Glomerular visceral epithelial cell (primary cell): ENCODE measurements around the gene AGPS.
"Not testable (repeated sequence)": the region's sequence is repeated elsewhere in the genome, so short reads cannot be mapped to it uniquely, and the experiment has no call there.

Source experiments
- DNase-seq: peaks from one replicate; pipeline ENCODE4 v3.0.0-alpha.2; 2016; ENCODE audit errors: extremely low spot score

Gene AGPS

DNA sequence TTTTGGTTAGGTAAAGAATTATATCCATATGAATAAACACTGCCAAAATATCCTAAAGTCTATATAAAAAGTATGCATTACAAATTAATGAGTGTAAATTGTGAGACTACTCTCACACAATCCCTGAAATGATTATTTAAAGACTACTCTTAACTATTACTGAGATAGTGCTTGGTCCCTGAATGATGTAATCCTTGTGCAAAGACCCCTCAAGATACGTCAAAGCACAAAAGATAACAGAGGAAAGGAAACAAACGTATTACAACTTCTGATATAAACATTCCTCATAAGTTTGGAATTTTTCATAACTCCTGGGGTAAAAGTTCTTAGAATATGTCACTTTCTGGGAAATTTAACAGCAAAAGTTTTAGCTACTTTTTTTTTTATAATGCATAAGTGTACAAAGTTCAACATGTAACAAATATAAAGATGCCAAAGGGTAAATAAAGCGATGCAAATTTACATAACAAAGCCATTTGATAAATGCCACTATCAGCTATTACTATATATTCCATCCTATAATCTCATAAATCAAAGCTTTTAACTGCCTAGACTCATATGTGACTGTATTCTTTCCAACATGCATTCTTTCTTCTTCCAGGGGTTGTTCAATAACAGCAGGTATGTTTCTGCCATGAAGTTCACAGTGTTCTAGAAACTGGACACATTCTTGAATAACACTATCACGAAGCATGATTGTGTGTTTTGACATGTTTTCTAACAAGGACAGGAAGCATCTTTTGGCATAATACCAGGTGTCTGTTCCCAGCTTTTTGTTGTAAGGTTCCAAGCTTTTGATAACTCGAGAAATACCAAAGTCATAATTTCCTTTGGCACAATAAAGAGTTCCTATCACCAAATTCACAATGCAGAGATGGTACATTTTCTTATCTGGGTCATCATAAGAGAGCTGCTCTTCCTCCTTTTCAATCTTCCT is 158.0 kb downstream of the AGPS start:
- DNase-seq: no peak

- DNase-seq: not testable (repeated sequence)
Observed at GRCh38 chr2:177551360-177551759, 158.8 kb downstream of the AGPS start.

GRCh38 chr2:177551989-177552421 is 159.4 kb downstream of the AGPS start:
- peak; percentile 28 for DNase-seq

DNA sequence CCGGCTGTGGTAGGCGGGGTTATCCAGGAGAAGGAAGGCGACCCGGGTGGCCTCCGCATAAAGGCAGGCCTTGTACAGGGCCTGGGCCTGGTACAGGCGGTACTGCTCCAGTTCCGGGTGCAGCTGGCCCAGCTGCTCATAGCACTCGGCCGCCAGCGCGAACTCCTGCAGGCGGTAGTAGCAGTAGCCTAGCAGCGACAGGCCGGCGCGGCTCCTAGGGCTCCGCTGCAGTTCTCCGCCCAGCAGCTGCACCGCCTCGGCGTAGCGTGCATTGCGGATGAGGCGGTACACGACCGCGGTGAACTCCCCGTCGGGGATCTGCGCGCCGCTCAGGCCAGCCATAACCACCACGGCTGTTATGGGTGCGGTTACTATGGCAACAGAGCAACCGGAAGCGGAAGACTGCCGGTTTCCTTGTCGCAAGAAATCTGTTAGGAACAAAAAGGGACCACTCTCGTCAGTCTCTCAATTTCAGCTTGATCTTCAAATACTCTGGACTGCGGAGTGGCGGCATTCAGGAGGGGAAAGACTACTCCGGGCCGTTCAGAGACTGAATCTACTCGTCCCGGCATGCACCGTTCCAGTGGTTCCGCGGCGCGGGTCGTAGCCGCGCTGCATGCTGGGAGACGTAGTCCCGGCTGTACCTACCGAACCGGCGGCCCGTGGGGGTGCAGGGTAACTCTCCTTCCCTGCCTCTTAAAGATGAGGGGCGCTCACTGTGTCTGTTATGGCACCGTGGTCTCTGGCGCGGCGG is 160.0 kb downstream of the AGPS start:
- peak; percentile 92 for DNase-seq

- DNase-seq: peak; percentile 27
Observed at GRCh38 chr2:177553176-177553884, 160.8 kb downstream of the AGPS start.

GRCh38 chr2:177554365-177554764 is 161.8 kb downstream of the AGPS start:
- DNase-seq: no peak

DNA sequence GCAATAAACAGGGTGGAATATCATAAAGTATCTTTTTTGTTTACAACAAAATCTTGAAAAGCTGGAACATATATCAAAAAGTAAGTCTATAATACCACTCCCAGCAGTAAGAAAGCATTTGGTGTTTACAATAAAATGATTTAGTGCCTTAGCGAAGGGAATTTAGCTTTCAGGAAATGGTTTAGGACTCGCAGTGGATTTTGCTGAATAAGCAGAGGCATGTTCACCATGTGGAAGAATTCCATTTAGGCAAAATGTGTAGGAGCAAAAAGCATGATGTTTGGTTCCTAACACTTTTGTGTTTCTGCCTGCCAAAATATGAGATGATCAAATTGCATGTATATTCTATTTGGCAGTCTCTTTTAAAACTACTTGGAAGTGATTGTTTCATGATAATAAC is 163.6 kb downstream of the AGPS start:
- DNase-seq: no peak

DNA sequence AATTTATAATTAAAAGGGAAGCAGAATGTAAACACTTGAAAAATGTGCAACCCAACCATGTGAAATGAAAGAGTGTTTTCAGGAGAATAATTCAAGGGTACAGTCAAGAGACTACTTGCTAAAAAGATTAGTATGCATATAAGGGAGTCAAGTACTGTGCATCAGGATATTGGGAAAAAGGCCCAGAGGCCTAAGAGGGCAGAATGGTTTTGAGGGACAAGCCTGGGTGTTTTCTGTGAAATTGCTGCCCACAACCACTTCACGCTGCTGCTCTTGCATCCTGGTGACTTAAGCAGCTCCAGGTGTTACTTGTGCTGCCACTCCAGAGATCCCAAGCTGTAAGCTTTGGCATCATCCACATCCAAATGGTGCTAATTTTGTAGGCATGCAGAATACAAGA is 165.2 kb downstream of the AGPS start:
- no peak for DNase-seq

- no peak for DNase-seq
Observed at GRCh38 chr2:177559638-177560037, 167.1 kb downstream of the AGPS start.

DNA sequence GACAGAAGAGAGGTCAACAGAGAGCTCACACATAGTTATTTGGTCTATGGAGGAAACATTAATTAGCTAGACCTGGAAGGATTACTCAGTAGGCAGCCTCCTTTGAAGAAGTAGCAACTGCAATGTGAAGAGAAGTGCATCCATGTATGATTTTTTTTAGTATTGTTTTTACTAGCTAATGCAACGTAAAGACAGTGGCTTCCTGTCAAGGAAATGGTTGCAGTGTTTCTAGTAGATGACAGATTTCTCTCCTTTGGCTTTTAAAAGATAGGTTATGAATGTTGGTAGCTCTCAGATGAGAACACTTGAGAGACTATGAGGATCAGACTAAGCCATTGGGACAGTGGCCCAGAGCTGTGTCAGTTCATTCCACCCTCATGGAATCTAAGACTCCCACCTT is 175.8 kb downstream of the AGPS start:
- no peak for DNase-seq

DNA sequence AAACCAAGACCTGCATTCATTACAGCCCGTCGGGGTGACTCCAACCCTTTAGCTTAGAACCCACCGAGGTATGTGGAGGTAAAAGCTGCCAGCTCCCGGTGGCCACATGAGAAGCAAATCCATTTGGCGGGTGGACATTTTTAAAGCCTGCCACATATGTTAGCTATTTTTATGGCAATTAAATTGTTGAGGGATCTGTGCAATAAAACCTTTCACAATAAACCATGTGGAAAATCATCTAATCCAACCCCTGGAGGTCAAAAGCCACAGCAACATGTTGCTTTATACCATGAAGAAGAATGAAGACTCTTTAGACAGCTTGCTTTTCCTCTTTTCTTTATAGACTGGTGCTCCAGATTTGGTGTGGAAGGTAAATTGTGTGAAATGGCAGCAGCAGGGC is 176.3 kb downstream of the AGPS start:
- no peak for DNase-seq

DNA sequence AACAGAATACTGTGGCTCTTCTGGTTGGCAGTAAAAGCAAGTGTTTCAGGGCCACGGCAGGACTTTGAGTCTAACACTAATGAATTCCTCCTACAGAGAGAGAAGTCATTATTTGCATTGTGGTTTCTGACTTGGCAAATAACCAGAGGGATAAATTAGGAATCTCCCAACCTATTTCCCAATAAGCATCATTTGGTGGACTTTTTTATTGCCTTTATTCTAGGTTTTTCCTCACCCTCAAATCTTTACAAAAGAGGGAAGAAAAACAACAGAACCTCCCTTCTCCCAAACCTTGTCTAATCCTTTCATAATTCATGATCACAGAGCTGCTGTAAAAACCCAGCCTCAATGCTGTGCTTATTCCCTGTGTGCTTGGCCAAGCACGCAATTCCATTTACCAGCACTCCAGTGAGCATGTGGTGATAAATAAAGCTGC is 179.7 kb downstream of the AGPS start:
- peak; percentile 54 for DNase-seq

GRCh38 chr2:177573120-177573519 is 180.5 kb downstream of the AGPS start:
- DNase-seq: peak; percentile 37

DNA sequence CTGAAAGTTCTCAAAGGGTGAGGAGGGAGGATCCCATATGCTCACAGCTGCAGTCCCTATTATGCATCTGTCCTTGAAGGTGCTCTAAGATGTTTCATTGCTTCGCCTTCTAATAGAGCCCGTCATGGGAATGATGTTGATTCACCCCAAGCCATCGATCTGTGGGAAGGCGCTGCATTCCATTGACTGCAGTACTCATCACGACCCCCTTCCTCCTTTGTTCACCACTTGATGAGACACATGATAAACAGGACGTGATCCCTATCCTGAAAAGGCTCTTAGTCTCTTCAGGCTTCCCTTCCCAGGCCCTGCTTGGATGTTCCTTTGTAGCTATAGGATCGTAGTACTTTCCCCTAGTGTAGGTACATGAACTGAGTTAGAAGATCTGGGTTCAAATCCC is 181.8 kb downstream of the AGPS start:
- no peak for DNase-seq

- no peak for DNase-seq
Observed at GRCh38 chr2:177575358-177575757, 182.8 kb downstream of the AGPS start.

GRCh38 chr2:177577075-177577474 is 184.5 kb downstream of the AGPS start:
- no peak for DNase-seq

- no peak for DNase-seq
Observed at GRCh38 chr2:177578454-177578853, 185.9 kb downstream of the AGPS start.

- no peak for DNase-seq
Observed at GRCh38 chr2:177579486-177580036, 187.0 kb downstream of the AGPS start.

GRCh38 chr2:177582000-177582399 is 189.4 kb downstream of the AGPS start:
- no peak for DNase-seq

- no peak for DNase-seq
Observed at GRCh38 chr2:177584030-177584692, 191.6 kb downstream of the AGPS start.

GRCh38 chr2:177585234-177585863 is 192.8 kb downstream of the AGPS start:
- no peak for DNase-seq
